ENCODE data around the gene IL12RB2.
"Not testable (repeated sequence)": the region's sequence is repeated elsewhere in the genome, so short reads cannot be mapped to it uniquely, and the experiment has no call there.

IL12RB2 gene

DNA sequence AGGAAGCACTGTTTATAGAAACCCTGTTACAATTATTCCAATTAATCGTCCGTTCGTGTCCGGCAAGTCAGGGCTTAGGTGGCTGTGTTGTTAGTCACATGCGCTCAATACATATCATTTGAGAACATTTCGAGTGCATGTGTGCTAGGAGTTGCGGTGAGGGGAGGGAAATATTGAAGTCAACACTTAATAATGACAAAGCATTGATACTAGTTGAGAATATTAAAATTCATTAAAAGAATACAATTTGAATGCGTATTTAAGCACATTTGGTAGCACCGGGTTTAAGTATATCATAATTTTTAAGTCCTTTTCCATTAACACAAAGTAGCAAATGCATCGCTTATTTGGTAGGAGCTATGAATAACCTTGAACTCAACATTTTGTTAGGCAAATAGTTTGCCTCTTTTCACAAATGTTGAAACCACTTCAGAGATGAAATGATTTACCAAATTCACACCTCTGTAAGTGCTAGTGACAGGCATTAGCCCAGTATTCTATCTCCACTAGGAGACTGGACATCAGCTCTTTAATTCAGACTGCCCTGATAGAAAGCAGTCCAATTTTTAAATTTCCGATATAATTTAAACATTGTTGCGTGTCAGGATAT is 123.6 kb downstream of the IL12RB2 start:
- DNase-seq (ENCODE audit: low read depth in 3 of 3): no peak

DNA sequence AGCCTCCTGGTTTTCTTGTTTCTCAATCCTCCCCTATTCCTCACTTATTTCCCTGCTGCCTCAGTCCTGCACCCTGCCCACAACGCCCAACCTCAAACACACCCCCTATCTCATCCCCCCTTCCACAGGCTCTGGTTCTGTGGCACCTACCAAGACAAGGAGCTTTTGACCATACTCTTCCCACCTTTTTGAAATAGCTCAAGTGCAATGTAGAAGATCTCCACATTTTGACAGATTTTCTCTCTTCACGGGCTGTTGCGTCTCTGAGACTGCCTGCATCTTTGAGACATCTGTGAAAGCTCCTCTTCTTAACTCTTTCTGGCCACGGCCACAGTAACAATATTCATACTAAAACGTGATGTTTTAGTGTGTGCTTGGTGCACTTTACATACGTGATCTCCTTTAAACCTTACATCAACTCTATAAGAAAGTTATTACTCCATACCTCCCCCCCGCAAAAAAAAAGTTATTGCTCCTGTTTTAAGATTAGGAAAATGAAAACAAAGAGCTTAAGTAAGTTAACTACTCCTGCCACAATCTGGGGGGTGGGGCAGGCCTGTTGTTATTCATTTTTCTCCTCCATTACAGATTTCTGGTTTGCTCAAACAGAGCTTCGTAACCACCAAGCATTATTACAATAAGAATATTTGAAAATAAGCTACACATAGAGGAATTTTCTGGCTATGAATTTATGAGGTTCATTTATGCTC is 124.4 kb downstream of the IL12RB2 start:
- DNase-seq (ENCODE audit: low read depth in 3 of 3): no peak

DNA sequence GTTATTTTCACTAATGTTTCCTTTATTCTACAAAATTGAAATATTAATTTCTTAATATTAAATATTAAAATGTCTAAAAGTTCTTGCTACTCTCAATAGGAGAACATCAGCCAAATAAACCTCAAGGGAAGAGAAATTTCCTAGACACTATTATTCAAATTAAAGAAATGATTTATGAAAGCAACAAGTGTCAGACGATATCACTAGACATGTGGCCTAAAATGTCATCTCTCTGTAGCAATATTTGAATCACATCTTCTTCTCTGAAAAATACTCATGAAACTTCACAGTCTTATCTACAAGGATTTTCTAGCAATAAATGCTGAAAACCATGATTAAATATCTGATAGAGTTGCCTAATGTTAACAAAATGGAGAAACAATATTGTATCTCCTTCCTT is 125.1 kb downstream of the IL12RB2 start:
- no peak for DNase-seq (ENCODE audit: low read depth in 3 of 3)

DNA sequence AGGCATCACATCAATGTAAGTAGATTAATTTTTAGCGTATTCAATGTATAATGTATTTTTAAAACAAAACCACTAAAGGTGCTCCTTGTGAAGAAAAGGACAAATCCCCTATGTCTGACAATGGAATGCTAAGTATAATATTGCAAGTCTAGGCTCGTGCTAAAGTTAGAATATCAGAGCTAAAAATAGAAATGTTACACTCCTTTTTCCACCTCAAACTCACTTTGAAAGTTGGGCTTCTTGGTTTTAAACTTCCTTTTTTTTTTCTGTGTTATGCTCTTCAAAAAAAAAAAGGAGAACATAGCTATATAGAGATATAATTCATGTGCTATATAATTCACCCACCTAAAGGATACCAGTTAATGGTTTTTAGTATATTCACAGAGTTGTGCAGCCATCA is 126.2 kb downstream of the IL12RB2 start:
- DNase-seq (ENCODE audit: low read depth in 3 of 3): no peak

DNA sequence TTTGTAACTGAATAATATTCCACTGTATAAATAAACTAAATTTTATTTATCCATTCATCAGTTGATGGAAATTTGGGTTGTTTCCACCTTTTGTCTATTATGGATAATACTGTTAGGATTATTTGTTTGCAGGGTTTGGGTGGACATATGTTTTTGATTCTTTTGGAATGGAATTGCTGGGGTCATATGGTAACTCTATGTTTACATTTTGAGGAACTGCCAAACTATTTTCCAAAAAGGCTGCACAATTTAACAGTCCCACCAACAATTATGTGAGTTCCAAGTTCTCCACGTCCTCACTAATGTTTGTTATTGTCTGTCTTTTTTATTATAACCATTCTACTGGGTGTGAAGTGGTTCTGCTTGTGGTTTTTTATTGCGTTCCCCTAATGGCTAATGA is 126.8 kb downstream of the IL12RB2 start:
- no peak for DNase-seq (ENCODE audit: low read depth in 3 of 3)

DNA sequence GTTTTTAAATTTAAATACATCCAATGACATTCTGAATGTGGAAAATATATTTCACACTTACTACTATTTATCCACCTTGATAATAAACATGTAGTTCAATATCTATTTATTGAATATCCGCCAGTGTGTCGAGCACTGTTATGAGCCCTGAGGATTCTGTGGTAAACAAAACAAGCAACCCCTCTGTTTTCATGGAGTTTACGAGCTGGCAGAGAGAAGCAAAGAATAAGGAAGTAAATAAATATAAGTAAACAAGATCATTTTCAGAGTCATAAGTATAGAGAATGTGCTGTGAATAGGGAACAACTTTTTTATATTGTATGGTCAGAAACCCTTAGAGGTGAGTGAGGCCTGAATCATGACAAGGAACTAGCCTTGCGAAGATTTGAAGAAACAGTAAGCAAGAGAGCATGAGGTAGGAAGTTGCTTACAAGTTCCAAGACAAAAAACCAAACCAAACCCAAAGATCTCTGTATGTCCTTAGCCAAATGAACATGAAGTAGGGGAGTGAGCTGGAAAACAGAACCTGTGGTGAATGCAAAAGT is 128.9 kb downstream of the IL12RB2 start:
- DNase-seq (ENCODE audit: low read depth in 3 of 3): no peak

DNA sequence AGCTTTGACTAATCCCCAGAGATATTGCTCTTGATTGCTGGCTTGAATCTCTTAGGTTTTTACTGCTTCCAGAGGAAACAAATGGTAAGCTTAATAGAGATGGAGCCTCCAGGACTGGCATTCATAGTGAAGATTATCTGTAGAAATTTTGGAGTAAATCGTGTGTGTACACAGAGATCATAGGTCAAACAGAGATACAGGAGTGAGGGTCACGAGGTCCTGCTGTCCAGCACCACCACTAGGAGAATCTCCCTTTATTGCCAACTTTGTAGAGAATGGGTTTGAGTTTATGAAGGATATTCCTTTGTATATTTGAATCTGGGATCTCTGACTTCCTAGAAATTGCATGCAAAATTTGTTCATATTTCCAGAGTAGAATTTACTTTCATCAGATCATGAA is 130.3 kb downstream of the IL12RB2 start:
- no peak for DNase-seq (ENCODE audit: low read depth in 3 of 3)

DNA sequence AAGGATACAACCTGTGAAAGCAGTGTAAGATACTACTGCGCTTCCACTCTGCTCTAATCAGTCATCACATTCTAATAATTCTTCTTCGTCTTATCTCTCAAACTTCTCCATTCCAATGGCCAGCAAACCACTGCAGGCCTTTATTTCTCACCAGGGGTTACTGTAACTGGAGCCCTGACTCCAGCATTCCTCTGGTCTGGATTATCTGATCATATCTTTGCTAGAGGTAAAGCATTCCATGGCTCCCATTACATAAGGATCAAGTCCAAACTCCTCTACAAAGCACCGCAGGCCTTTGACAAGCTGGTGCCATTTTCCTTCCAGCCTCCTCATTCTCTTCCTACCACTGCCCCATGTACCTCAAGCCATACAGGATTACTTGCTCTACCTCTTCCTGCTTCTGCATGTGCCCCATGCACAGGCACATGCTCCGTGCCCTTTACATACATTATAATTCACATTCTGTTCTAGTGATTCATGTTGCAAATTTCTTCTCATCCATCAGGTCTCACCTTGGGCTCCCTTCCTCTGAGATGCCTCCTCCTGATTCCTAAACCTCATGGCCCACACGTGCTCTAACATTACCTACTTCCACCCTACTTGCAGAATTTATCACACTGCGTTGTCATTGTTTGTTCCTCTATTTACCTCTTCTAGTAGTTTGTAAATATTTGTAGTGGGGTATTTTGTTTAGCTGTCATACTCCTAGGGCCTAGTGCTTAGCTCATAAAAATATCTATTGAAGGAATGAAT is 131.8 kb downstream of the IL12RB2 start:
- DNase-seq (ENCODE audit: low read depth in 3 of 3): no peak

DNA sequence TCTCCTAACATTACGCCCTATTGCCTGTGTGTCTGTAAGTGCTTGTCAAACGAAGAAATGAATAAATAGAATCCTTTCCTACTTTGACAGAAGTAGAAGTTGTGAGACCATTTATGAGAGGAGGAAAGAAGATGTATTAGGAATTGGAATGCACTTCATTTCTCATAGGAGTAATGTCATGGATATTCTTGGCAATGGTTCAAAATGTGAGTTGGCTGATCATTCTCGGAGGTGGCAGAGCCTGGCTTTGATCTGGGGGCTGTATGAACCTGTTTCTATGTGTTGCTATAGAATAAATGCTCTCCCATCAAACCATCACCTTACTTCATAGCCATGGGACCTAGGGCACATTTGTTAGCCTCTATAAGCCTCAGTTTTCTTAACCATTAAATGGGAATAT is 132.7 kb downstream of the IL12RB2 start:
- no peak for DNase-seq (ENCODE audit: low read depth in 3 of 3)

DNA sequence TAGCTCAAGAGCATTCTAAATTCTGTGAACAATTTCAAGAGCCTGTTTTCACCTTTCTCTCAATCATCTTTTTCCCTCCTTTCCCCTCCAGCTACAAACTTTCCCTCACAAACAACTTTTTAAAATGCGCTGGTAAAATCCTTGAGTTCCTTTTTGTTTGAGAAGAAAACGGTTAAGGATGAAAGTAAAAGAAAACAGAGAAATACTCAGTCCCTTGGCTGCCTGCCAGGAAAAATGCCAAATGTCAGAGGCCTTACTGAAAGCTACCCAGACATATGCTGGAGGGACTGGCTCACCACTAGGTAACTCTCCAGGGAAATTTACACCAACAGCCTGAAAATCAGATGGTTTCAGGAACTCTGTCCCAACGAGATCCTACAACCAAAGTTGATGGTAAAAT is 133.5 kb downstream of the IL12RB2 start:
- peak in 2 of 3 donors; percentile 55 to 61 for DNase-seq (ENCODE audit: low read depth in 3 of 3)

DNA sequence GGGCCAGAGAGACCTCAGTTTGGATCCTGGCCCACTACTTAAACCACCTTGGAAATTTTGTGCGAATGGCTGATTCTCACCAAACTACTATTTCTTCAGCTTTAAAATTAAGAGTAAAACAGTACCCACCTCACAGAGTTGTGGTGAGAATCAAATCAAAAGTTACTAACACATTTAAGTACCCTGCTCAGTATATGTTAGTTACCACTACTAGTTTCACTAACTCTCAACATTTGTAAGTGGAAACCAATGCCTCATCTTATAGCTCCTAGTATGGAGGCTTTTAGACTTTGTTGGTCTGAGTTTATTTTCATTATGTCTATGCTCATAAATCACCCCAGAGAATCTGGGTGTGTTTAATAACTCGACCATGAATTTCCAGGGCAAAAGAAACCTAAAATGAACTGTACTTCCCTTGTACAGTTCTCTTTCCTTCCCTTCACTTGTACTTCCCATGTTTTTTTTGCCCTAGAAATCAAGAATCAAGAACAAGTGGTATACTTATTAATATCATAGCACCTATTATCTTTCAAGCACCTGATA is 134.1 kb downstream of the IL12RB2 start:
- no peak for DNase-seq (ENCODE audit: low read depth in 3 of 3)

DNA sequence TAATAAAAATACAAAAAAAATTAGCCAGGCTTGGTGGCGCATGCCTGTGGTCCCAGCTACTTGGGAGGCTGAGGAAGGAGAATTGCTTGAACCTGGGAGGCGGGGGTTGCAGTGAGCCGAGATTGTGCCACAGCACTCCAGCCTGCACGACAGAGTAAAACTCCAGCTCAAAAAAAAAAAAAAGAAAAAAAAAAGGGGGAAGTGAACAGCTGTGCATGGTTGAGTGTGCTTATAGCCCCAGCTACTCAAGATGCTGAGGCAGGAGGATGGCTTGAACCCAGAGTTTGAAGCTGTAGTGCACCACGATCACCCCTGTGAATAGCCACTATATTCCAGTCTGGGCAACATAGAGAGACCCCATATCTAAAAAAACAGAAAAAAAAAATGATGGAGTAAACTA is 138.3 kb downstream of the IL12RB2 start:
- DNase-seq (ENCODE audit: low read depth in 3 of 3): not testable (repeated sequence)
